ENCODE measurements around the gene IL22RA2.

GRCh38 chr6:137149035-137149393, 24.4 kb downstream of the IL22RA2 start:
- TF ChIP-seq CTCF (IDR thresholded peaks at IDR 0.05) (no peak), POLR2A (IDR thresholded peaks at IDR 0.05) (no peak)
